Stimulated activated CD4-positive, alpha-beta T cell treated with anti-CD3 and anti-CD28 coated beads, TNF-alpha, amount 100 ng/mL, for 1 hour (primary cell): Measurements from ENCODE around the gene SRGN.

Experiments
- DNase-seq, 3 donors: peaks; one replicate each; pipeline ENCODE4 v3.0.0-alpha.2; 2020; ENCODE audit warnings: low read depth in 3 of 3, low spot score in 1 of 3

Gene SRGN

DNA sequence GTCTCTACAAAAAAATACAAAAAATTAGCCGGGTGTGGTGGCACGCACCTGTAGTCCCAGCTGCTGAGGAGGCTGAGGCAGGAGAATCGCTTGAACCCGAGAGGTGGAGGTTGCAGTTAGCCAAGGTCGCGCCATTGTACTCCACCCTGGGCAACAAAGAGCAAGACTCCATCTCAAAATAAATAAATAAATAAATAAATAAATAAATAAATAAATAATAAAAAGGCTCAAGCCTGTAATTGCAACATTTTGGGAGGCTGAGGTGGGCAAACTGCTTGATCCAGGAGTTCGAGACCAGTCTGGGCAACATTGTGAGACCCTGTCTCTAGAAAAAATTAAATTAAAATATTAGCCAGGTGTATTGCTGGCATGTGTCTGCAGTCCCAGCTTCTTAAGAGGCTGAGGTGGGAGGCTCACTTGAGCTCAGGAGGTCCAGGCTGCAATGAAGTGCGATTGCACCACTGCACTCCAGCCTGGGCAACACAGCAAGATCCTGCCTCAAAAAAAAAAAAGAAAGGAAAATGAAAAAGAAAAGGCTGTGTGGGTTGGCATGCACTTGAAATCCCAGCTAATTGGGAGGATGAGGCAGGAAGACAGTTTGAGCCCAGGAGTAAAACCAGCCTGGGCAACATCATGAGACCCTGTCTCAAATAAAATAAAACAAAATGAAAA is 27.6 kb upstream of the SRGN start:
- no peak for DNase-seq

- DNase-seq = no peak
Measured at GRCh38 chr10:69061305-69062161, 26.4 kb upstream of the SRGN start.

GRCh38 chr10:69062901-69063300 is 25.0 kb upstream of the SRGN start:
- DNase-seq = no peak

GRCh38 chr10:69064762-69065328 is 23.1 kb upstream of the SRGN start:
- no peak for DNase-seq

DNA sequence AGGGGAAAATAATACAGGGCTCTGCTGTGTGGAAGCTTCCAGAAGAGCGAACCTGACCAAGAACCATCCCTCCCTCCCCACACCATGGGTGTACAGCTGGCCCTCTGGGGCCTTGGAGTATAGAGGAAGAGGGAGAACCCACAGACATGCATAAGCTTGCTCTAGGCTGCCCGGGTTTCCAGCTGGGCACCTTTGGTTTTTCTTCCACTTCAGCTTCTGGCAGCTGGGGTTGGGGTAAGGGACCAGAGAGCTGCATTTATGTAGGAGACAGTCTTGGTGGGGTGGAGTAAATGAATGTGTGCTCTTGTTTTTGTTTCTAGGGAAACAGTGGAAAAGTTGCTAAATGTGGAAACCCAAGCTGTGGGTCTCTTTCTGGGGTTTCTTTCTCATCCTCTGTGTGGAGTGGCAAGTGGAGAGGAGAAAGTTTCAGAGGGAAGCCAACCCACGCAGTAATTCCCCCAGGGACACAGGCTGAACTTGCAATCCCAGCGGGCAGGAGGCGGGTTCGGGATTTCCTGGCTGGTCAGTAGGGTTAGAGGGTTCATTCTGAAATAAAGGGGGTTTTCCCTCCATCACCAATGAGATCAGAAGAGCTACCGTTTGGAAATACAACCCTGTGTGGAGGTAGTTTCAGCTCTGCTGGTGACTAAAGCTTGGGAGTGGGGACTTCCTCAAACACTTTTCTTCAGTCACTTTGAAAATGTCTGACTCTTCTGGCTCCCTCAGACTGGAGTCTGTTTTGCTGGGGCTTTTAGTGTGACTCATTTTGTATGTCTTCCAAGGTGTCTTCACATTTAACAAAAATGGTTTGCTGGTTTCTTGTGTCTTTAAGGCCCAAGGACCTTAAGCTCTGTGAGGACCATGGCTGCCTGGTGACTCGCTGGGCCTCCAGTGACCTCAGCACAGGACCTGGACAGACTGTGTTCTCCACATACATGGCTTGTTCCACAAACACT is 22.2 kb upstream of the SRGN start:
- no peak for DNase-seq

DNA sequence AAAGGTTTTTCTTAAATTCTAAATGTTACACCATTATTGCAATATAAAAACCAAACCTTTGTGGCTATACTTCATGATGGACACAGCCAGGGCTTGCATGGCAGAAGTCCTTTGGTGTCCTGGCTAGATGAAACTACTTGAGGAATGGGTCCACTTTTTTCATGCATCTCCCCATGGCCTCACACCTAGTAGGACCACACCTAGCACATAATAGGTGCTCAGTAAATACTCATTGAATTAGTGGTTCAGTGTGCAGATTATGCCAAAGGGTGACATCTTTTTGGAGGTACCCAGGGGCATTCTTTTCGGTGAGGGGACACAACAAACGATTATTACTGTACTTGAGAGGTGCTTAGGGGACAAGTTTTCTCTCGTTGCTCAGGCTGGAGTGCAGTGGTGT is 20.7 kb upstream of the SRGN start:
- DNase-seq = no peak

DNA sequence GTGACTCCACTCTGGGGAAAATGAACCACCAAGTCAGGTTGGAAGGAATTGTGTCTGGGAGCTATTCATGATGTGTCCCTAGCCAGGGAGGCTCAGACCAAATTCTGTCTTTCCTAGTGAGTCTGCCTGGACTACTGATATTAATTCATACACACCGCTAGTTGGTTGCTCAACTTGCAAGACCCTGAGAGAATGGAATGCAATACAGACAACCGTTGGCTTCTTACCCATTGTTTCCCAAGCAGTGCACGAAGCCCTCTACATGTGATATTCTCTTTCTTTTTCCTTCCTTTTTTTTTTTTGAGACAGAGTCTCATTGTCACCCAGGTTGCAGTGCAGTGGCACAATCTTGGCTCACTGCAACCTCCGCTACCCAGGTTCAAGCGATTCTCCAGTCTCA is 19.4 kb upstream of the SRGN start:
- no peak for DNase-seq

DNA sequence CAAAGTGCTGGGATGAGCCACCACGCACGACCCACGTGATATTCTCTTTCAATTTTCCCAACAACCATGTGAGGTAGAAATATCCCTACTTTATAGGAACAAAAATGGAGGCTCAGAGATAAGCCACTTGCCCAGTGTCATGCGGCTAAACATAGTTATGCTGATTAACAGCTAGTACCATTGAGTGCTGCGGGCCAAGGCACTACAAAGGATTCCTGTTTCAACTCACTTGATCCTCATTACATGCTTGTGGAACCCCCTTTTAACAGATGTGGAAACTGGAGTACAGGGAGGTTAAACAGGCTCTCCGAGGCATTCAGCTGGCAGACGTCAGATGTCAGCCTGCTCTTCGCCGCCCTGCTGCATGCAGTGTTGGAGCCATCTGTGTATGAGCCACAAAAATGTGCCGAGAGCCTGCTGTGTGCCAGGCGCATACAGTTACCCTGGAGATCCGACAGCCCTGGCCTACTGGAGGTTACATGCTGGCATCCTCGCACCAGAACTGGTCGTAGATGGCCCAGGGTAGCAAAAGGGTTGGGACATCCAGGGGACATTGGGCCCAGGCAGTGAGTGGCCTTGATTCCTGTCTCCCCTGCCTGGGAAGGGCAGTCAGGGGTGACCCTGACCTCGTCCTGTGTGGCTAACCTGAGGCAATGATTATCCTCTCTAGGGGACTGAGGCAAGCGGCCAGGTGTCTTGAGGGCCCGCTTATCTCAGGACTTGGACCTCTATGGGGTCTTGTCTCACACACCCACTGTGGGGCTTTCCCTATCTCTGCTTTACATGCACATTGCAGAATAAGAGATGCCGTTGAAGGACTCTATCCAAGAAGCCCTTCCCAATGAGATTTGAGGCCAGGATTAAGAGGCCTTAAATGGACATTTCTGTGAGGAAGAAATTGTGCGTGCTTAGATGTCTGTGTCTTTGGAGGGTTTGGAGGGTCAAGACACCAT is 18.5 kb upstream of the SRGN start:
- no peak for DNase-seq

- DNase-seq = no peak
Measured at GRCh38 chr10:69070951-69071350, 17.0 kb upstream of the SRGN start.

DNA sequence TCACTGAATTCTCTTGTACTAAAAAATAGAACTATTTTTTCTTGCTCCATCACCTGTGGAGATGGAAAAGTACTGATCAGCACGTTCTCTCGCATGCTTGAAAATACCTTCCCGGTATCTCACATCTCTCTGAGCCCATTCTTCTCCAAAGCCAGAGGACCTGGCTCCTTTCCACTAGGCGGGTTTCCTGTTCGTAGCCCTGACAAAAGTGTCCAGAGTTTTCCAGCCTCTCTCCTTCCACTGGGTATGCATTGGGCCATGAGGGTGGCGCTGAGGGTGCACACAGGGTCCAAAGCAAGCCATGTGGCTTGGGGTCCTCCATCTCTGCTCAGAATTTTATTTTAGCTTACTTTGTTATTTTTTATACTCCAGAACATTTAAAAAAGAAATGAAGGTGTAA is 16.3 kb upstream of the SRGN start:
- DNase-seq = no peak

- no peak for DNase-seq
Measured at GRCh38 chr10:69073026-69073425, 14.9 kb upstream of the SRGN start.

DNA sequence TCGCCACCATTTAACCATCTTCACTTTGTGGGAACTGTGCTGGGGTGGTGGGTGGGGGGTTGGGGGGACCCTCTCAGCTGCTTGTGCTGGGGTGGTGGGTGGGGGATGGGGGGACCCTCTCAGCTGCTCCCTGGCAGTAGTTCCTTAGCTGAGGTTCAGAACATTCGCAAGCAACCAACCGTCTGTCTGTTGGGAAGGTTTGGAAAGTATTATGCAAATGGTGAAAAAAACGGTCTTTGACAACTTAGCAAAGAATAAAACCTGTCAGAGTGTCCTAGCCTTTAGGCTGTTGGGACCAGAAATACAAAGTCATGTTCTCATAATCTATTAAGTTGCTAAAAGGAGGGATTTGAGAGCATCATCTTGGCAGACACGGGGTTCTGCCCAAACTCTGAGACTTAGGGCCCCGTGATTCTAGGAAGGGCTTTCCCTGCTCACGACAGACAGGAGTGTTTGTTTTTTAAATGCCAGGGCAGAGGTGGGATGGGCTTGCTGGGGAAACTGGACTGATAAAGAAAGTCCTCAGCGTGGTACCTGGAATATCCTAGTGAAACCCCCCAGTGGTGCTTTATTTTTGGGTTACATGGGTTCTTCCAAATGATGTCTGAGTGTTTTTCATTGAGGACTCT is 14.1 kb upstream of the SRGN start:
- DNase-seq = no peak

DNA sequence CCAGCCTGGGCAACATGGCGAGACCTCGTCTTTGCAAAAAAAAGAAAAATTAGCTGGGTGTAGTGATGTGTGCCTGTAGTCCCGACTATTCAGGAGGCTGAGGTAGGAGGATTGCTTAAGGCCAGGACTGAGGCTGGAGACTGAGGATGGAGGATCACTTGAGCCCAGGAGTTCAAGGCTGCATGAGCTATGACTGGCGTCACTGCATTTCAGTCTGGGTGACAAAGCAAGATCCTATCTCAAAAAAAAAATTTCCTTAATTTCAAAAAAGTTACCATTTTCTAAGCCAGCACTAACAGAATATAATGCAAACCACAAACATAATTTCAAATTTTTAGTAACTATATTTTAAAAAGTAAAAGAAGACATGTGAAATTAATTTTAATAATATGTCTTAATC is 13.4 kb upstream of the SRGN start:
- no peak for DNase-seq

DNA sequence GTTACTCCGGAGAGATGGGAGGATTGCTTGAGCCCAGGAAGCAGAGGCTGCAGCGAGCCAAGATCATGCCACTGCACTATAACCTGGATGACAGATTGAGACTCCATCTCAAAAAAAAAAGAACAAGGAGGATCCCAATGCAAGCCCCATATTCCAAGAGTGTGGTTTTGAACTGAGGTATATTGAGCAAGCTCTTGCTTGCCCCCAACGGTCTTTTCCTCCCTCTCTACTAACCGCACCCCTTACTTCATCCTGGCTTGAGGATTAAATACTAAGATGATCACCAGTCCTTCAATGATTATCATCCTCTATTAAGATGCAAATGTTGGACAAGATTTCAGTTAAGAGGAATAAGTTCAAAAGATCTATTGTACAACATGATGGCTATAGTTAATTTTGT is 12.5 kb upstream of the SRGN start:
- no peak for DNase-seq

DNA sequence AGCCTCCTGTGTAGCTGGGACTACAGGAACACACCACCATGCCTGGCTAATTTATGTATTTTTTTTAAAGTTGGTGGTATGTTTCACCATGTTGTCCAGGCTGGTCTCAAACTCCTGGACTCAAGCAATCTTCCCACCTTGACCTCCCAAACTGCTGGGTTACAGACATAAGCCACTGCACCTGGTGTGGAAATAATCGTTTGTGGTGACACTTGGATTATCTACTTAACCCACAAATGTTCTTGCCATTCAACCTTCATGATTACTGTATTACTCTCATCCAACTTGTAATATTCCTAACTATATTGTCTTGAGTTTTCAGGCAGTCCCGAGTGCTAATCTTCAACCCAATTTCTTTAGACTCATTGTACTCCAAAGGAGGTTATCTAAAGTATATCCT is 9.6 kb upstream of the SRGN start:
- no peak for DNase-seq

- no peak for DNase-seq
Measured at GRCh38 chr10:69080226-69080625, 7.7 kb upstream of the SRGN start.

GRCh38 chr10:69086001-69086509 is 1.8 kb upstream of the SRGN start:
- no peak for DNase-seq

- no peak for DNase-seq
Measured at GRCh38 chr10:69088471-69088769, 517 bp downstream of the SRGN start.

GRCh38 chr10:69088801-69089501 is 1.0 kb downstream of the SRGN start:
- DNase-seq = no peak
